ENCODE data around the gene KIF5C. TPM values are rescaled to one million over a fixed set of nuclear protein-coding genes. Genes with fewer than 3 reads are reported as not detected.

KIF5C gene
- total RNA-seq, 1 experiment from 2014 or later = 1.5 TPM

GRCh38 chr2:148900350-148900837, 25.4 kb downstream of the KIF5C start:
- CTCF ChIA-PET = no interaction called here
- TF ChIP-seq CTCF (IDR thresholded peaks at IDR 0.05; ENCODE audit: insufficient read depth in 1 of 2, low read depth in 1 of 2, low read length in 1 of 2, severe bottlenecking in 1 of 2, unreplicated experiment in 1 of 2) = no peak
- intact Hi-C loops (cut with micrococcal nuclease; ENCODE audit: unreplicated experiment) = no loop called here
- Mint-ChIP-seq H3K27ac (ENCODE audit: unreplicated experiment) (no peak overlapping the region), H3K9me3 (ENCODE audit: unreplicated experiment) (peaks cover under 1% of the 10 kb centered on the region), H3K36me3 (ENCODE audit: insufficient read depth, unreplicated experiment) (no peaks in the 10 kb centered on the region), H3K27me3 (ENCODE audit: insufficient read depth, unreplicated experiment) (peaks cover 16% of the 10 kb centered on the region), H3K4me1 (ENCODE audit: low read depth, unreplicated experiment) (no peaks in the 10 kb centered on the region), H3K4me3 (ENCODE audit: unreplicated experiment) (no peak overlapping the region)
- no peak for DNase-seq
- Histone ChIP-seq H3K36me3 (ENCODE audit: control insufficient read depth, insufficient read depth, low read length) (no peaks in the 10 kb centered on the region), H3K4me1 (no peaks in the 10 kb centered on the region), H3K27me3 (replicated peaks; ENCODE audit: control insufficient read depth, insufficient read depth, low read length) (no peaks in the 10 kb centered on the region; the same call in 1 of the 2 replicates), H3K4me3 (ENCODE audit: low read depth, low read length) (no peak overlapping the region), H3K9me3 (no peaks in the 10 kb centered on the region)
- POLR2A ChIA-PET = no interaction called here
- no TSS peak for BruUV-seq (replicated peaks)

GRCh38 chr2:148901142-148901541, 26.1 kb downstream of the KIF5C start:
- peaks cover 6% of the 10 kb centered on the region for H3K9me3 Mint-ChIP-seq (ENCODE audit: unreplicated experiment)
- H3K4me1 ChIP-seq = no peaks in the 10 kb centered on the region
- H3K4me1 Mint-ChIP-seq (ENCODE audit: low read depth, unreplicated experiment) = no peaks in the 10 kb centered on the region
- CTCF ChIA-PET = no interaction called here
- H3K4me3 Mint-ChIP-seq (ENCODE audit: unreplicated experiment) = no peak overlapping the region
- POLR2A ChIA-PET = no interaction called here
- TF ChIP-seq CTCF (IDR thresholded peaks at IDR 0.05; ENCODE audit: insufficient read depth in 1 of 2, low read depth in 1 of 2, low read length in 1 of 2, severe bottlenecking in 1 of 2, unreplicated experiment in 1 of 2) = no peak
- no peak overlapping the region for H3K27ac Mint-ChIP-seq (ENCODE audit: unreplicated experiment)
- peaks cover 21% of the 10 kb centered on the region for H3K27me3 Mint-ChIP-seq (ENCODE audit: insufficient read depth, unreplicated experiment)
- intact Hi-C loops (cut with micrococcal nuclease; ENCODE audit: unreplicated experiment) = no loop called here
- H3K9me3 ChIP-seq = no peaks in the 10 kb centered on the region
- no peaks in the 10 kb centered on the region; the same call in 1 of the 2 replicates for H3K27me3 ChIP-seq (replicated peaks; ENCODE audit: control insufficient read depth, insufficient read depth, low read length)
- no peaks in the 10 kb centered on the region for H3K36me3 Mint-ChIP-seq (ENCODE audit: insufficient read depth, unreplicated experiment)
- no peak overlapping the region for H3K4me3 ChIP-seq (ENCODE audit: low read depth, low read length)
- no TSS peak for BruUV-seq (replicated peaks)
- H3K36me3 ChIP-seq (ENCODE audit: control insufficient read depth, insufficient read depth, low read length) = no peaks in the 10 kb centered on the region
- DNase-seq = no peak

- no peaks in the 10 kb centered on the region for H3K4me1 Mint-ChIP-seq (ENCODE audit: low read depth, unreplicated experiment)
- no peaks in the 10 kb centered on the region for H3K36me3 Mint-ChIP-seq (ENCODE audit: insufficient read depth, unreplicated experiment)
- Histone ChIP-seq H3K4me1 (no peaks in the 10 kb centered on the region), H3K4me3 (ENCODE audit: low read depth, low read length) (no peak overlapping the region), H3K27me3 (replicated peaks; ENCODE audit: control insufficient read depth, insufficient read depth, low read length) (no peaks in the 10 kb centered on the region; the same call in 1 of the 2 replicates), H3K9me3 (peaks cover 4% of the 10 kb centered on the region; the same call in 1 of the 2 replicates), H3K36me3 (ENCODE audit: control insufficient read depth, insufficient read depth, low read length) (no peaks in the 10 kb centered on the region)
- BruUV-seq (replicated peaks) = no TSS peak
- H3K27me3 Mint-ChIP-seq (ENCODE audit: insufficient read depth, unreplicated experiment) = peaks cover 21% of the 10 kb centered on the region
- no peak for DNase-seq
- CTCF ChIA-PET = no interaction called here
- no peak overlapping the region for H3K4me3 Mint-ChIP-seq (ENCODE audit: unreplicated experiment)
- intact Hi-C loops (cut with micrococcal nuclease; ENCODE audit: unreplicated experiment) = no loop called here
- TF ChIP-seq CTCF (IDR thresholded peaks at IDR 0.05; ENCODE audit: insufficient read depth in 1 of 2, low read depth in 1 of 2, low read length in 1 of 2, severe bottlenecking in 1 of 2, unreplicated experiment in 1 of 2) = no peak
- peaks cover 6% of the 10 kb centered on the region for H3K9me3 Mint-ChIP-seq (ENCODE audit: unreplicated experiment)
- H3K27ac Mint-ChIP-seq (ENCODE audit: unreplicated experiment) = no peak overlapping the region
- POLR2A ChIA-PET = no interaction called here
These were observed 27.8 kb downstream of the KIF5C start for GRCh38 chr2:148902798-148903197.

Measured in Caco-2 (cell line).